Measurements from ENCODE around the gene RXFP2.
A peak's percentile ranks its signal among the peaks of the same experiment; 100 is the strongest.

DNA sequence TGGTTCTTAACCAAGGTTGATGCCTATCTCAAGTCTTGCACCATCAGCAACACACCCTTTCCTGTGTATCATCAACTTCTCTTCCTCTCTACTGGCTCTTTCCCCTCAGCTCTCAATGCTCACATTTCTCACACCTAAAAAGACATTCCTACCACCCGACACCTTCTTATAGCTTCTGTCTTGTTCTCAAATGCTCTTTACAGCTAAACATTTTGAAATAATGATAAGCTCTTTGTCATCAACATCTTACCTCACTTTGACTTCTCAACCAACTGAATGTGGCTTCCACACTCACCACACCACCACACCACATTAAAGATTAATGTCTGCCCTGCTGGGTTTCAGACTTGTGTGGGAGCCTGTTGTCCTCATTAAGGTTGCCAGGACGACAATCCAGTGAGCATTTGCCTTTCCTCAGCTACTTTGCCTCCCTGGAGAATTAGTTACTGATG lies 67.8 kb downstream of the RXFP2 start:
- TF ChIP-seq EZH2phosphoT487 (IDR thresholded peaks at IDR 0.05; ENCODE audit: insufficient read depth, low read depth) = peak; percentile 98
- TF ChIP-seq EZH2 (IDR thresholded peaks at IDR 0.05; ENCODE audit: insufficient read depth, poor library complexity, severe bottlenecking) = no peak

Measured in GM23248 (cell line).